Testis (tissue), 2 donors: ENCODE measurements around the gene EFEMP2.

Source experiments
- POLR2A ChIP-seq: fragments of 450-650 bp; IDR thresholded peaks from one replicate; pipeline ENCODE4 v1.6.1; 2017; ENCODE audit warnings: antibody characterized with exemption, mild to moderate bottlenecking, moderate library complexity
- TF ChIP-seq, protein P1 (sequence below), 3 experiments: fragments of 450-650 bp in 2 of 3; fragments of 200-600 bp in 1 of 3; sonication (generic) in 1 of 3; IDR thresholded peaks; one replicate each; pipeline ENCODE4 v1.5.1; 2016 to 2019; ENCODE audit warnings: antibody characterized with exemption in 3 of 3, mild to moderate bottlenecking in 2 of 3, moderate library complexity in 1 of 3

DNA sequence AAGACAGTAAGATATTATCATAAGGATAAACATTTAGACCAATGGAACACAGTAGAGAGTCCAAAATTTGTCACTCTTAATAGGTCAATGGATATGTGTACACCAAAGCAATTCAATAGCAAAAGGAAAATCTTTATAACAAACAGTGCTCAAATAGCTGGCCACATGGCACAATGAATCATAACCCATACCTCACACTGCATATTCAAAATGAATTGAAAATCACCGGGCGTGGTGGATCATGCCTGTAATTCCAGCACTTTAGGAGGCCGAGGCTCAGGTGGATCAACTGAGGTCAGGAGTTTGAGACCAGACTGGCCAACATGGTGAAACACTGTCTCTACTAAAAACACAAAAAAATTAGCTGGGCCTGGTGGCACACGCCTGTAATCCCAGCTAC, 30.5 kb downstream of the EFEMP2 start:
- TF ChIP-seq POLR2A, result no peak
- TF ChIP-seq, protein P1, sequence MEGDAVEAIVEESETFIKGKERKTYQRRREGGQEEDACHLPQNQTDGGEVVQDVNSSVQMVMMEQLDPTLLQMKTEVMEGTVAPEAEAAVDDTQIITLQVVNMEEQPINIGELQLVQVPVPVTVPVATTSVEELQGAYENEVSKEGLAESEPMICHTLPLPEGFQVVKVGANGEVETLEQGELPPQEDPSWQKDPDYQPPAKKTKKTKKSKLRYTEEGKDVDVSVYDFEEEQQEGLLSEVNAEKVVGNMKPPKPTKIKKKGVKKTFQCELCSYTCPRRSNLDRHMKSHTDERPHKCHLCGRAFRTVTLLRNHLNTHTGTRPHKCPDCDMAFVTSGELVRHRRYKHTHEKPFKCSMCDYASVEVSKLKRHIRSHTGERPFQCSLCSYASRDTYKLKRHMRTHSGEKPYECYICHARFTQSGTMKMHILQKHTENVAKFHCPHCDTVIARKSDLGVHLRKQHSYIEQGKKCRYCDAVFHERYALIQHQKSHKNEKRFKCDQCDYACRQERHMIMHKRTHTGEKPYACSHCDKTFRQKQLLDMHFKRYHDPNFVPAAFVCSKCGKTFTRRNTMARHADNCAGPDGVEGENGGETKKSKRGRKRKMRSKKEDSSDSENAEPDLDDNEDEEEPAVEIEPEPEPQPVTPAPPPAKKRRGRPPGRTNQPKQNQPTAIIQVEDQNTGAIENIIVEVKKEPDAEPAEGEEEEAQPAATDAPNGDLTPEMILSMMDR (IDR thresholded peaks at IDR 0.05), result no peak
